LNCaP clone FGC (cell line): ENCODE measurements around the gene AS3MT.
A peak's percentile ranks its signal among the peaks of the same experiment; 100 is the strongest.

Experiments used
- DNase-seq: peaks from one replicate; pipeline ENCODE4 v3.0.0-alpha.2; 2011; ENCODE audit warnings: low read depth
- H3K4me3 ChIP-seq: 2 replicates; pipeline ENCODE4 v1.5.1; 2011; ENCODE audit warnings: mild to moderate bottlenecking, low read depth, low read length, control low read depth
- TF ChIP-seq, protein P1 (sequence below): IDR thresholded peaks from 2 replicates; pipeline ENCODE4 v1.5.1; 2012; ENCODE audit warnings: mild to moderate bottlenecking; ENCODE audit not compliant: control insufficient read depth, insufficient read depth; ENCODE audit errors: extremely low read depth

AS3MT gene

DNA sequence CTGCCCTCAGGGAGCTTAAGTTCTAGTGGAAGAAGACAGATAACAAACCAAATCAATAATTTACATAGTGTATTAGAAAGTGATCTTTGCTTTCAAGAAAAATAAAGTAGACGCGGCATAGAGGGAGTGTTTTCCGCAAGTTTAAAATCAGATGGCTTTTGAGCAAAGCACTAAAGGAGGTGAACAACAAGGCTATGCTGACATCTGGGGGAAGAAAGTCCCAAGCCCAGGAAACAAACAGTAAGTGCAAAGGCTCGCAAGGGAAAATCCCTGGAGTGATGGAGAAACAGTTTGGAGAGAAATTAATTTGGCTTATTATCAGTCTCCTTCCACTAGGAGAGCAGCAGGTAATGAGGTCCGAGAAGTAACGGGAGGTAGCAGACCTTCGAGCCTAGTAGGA, 46.9 kb downstream of the AS3MT start:
- no peak for DNase-seq
- no peak overlapping the region for H3K4me3 ChIP-seq

DNA sequence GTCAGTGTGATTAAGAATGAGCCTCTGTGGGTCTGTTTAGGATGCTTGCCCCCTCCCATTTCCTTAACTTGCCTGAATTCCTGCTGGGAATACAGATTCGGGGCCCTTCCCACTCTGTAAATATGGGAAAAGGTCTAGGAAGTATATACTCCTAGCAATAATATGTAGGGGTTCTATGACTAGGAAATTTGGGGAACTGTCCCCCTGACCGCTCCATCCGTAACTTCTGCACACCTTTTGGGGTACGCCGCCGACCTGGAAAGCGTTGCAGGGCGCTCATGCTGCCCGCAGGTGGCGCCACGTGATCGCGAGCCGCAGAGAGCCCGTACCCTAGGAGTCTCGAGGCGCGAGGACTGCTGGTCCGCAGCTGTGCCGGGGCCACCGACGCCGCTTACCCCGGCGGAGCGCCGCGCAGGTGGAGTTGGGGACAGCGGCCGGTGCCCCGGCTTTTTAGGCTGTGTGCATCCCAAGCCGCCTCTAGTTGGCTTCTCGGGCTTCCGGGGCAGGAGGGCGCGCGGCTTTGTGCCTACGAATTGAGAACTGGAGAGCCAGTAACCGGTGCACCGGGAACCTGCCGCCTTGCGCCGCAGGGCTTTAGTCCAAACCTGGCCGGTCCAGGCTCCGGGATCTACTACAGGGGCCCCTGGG, 48.2 kb downstream of the AS3MT start:
- DNase-seq, result no peak
- TF ChIP-seq, protein P1, sequence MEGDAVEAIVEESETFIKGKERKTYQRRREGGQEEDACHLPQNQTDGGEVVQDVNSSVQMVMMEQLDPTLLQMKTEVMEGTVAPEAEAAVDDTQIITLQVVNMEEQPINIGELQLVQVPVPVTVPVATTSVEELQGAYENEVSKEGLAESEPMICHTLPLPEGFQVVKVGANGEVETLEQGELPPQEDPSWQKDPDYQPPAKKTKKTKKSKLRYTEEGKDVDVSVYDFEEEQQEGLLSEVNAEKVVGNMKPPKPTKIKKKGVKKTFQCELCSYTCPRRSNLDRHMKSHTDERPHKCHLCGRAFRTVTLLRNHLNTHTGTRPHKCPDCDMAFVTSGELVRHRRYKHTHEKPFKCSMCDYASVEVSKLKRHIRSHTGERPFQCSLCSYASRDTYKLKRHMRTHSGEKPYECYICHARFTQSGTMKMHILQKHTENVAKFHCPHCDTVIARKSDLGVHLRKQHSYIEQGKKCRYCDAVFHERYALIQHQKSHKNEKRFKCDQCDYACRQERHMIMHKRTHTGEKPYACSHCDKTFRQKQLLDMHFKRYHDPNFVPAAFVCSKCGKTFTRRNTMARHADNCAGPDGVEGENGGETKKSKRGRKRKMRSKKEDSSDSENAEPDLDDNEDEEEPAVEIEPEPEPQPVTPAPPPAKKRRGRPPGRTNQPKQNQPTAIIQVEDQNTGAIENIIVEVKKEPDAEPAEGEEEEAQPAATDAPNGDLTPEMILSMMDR, result peak; percentile 98
- peak overlapping the region; percentile 80 for H3K4me3 ChIP-seq

More for the DNA sequence above, 46.9 kb downstream of the AS3MT start:
- TF ChIP-seq, protein P1, result no peak

- TF ChIP-seq, protein P1, result no peak; the same call in 1 of the 2 replicates
- peak; percentile 99 for DNase-seq
- peak within 1 kb of the TSS; percentile 80 for H3K4me3 ChIP-seq
Observed at GRCh38 chr10:102917962-102918816, 48.9 kb downstream of the AS3MT start, which contains the start of gene CNNM2. TSS of gene CNNM2 (plus strand) at chr10:102918294. CDS start at chr10:102918481, 187 bp downstream.

GRCh38 chr10:102918817-102919245, 49.6 kb downstream of the AS3MT start:
- no peak for DNase-seq
- peak overlapping the region; percentile 80 for H3K4me3 ChIP-seq

DNA sequence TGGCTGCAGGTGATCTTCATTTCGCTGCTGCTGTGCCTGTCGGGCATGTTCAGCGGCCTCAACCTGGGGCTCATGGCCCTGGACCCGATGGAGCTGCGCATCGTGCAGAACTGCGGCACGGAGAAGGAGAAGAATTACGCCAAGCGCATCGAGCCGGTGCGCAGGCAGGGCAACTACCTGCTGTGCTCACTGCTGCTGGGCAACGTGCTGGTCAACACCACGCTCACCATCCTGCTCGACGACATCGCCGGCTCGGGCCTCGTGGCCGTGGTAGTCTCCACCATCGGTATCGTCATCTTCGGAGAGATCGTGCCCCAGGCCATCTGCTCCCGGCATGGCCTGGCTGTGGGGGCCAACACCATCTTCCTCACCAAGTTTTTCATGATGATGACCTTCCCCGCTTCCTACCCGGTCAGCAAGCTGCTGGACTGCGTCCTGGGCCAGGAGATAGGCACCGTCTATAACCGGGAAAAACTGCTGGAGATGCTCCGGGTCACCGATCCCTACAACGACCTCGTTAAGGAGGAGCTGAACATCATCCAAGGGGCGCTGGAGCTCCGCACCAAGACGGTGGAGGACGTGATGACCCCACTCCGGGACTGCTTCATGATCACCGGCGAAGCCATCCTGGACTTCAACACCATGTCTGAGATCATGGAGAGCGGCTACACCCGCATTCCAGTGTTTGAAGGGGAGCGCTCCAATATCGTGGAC, 50.1 kb downstream of the AS3MT start:
- TF ChIP-seq, protein P1, result no peak
- no peak for DNase-seq
- H3K4me3 ChIP-seq, result peak overlapping the region; percentile 80

More at GRCh38 chr10:102918817-102919245, 49.6 kb downstream of the AS3MT start:
- TF ChIP-seq, protein P1, result 0 out of 2 replicates have a peak, but pooled peaks have one; percentile 13

GRCh38 chr10:102919992-102920739, 50.9 kb downstream of the AS3MT start:
- no peak for DNase-seq
- peak overlapping the region; percentile 14; the same call in 1 of the 2 replicates for H3K4me3 ChIP-seq

More at GRCh38 chr10:102919992-102920739, 50.9 kb downstream of the AS3MT start:
- TF ChIP-seq, protein P1, result no peak
